IPS-NIHi7 (cell line): ENCODE measurements around the gene SLC35G6.
"Not testable (repeated sequence)": the region's sequence is repeated elsewhere in the genome, so short reads cannot be mapped to it uniquely, and the experiment has no call there.

Experiments
- DNase-seq: peaks from one replicate; pipeline ENCODE4 v3.0.0; 2012; ENCODE audit warnings: mixed read lengths; ENCODE audit errors: extremely low spot score

The SLC35G6 gene

GRCh38 chr17:7460850-7461660, 20.2 kb upstream of the SLC35G6 start:
- peak; percentile 60 for DNase-seq

- no peak for DNase-seq
These were observed 18.5 kb upstream of the SLC35G6 start for GRCh38 chr17:7462474-7463371.

- DNase-seq: no peak
These were observed 17.8 kb upstream of the SLC35G6 start for GRCh38 chr17:7463372-7463846.

- no peak for DNase-seq
These were observed 17.2 kb upstream of the SLC35G6 start for GRCh38 chr17:7464081-7464480.

- DNase-seq: no peak
These were observed 15.5 kb upstream of the SLC35G6 start for GRCh38 chr17:7465597-7466275.

- no peak for DNase-seq
These were observed 15.0 kb upstream of the SLC35G6 start for GRCh38 chr17:7466318-7466638.

GRCh38 chr17:7466639-7467341, 14.5 kb upstream of the SLC35G6 start:
- DNase-seq: no peak

GRCh38 chr17:7467498-7467897, 13.7 kb upstream of the SLC35G6 start:
- no peak for DNase-seq

GRCh38 chr17:7468290-7468689, 13.0 kb upstream of the SLC35G6 start:
- no peak for DNase-seq

- no peak for DNase-seq
These were observed 12.3 kb upstream of the SLC35G6 start for GRCh38 chr17:7468804-7469389.

GRCh38 chr17:7469843-7470242, 11.4 kb upstream of the SLC35G6 start:
- DNase-seq: not testable (repeated sequence)

- not testable (repeated sequence) for DNase-seq
These were observed 10.7 kb upstream of the SLC35G6 start for GRCh38 chr17:7470457-7470973.

GRCh38 chr17:7471729-7472128, 9.5 kb upstream of the SLC35G6 start:
- no peak for DNase-seq

- DNase-seq: not testable (repeated sequence)
These were observed 6.5 kb upstream of the SLC35G6 start for GRCh38 chr17:7474767-7475166.

- no peak for DNase-seq
These were observed 5.4 kb upstream of the SLC35G6 start for GRCh38 chr17:7475764-7476422.

GRCh38 chr17:7476494-7476893, 4.8 kb upstream of the SLC35G6 start:
- DNase-seq: no peak

- no peak for DNase-seq
These were observed 4.3 kb upstream of the SLC35G6 start for GRCh38 chr17:7476951-7477350.

GRCh38 chr17:7477392-7478275, 3.6 kb upstream of the SLC35G6 start:
- DNase-seq: no peak
